Activated CD4-positive, alpha-beta T cell treated with anti-CD3 and anti-CD28 coated beads, Interleukin-2, amount 50 U/mL, for 1 hour (primary cell): ENCODE measurements around the gene RANBP17.

Experiments
- DNase-seq: peaks from one replicate; pipeline ENCODE4 v3.0.0-alpha.2; 2020

Gene RANBP17

DNA sequence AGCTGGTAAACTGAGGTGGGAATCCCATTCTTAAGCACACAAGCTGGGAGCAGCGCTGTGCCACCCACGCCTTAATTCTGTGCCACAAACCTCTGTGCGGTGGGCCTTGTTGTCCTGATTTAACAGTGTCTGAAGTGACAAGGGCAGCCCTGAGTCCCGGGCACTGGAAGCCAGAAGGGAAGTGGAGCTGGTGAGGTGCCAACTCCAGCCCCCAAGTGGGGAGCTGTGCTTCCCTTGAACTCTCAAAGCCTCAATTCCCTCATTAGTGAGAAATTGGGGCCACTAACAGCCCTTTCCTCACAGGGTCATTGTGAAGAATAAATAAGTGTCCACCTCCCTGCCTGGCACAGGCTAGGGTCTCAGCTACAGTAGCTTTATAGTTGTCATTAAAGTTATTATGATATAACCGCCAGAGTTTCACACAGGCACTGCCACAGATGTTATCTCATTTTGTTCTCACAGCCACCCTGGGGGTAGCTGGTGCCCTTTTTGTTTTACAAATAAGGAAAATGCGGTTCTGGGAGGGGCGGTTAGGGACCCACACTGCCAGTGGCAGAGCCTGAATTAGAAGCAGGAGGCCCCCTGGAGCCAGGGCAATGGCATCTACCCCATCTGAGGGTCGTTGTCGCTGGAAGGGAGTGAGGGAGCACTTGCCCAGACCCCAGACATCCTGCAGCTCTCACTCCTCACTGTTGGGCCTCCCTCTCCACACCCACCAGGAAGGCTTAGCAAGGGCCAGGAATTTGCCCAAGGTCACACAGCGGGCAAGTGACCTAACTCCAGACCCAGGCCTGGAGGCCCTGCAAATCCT is 445.2 kb downstream of the RANBP17 start:
- no peak for DNase-seq

DNA sequence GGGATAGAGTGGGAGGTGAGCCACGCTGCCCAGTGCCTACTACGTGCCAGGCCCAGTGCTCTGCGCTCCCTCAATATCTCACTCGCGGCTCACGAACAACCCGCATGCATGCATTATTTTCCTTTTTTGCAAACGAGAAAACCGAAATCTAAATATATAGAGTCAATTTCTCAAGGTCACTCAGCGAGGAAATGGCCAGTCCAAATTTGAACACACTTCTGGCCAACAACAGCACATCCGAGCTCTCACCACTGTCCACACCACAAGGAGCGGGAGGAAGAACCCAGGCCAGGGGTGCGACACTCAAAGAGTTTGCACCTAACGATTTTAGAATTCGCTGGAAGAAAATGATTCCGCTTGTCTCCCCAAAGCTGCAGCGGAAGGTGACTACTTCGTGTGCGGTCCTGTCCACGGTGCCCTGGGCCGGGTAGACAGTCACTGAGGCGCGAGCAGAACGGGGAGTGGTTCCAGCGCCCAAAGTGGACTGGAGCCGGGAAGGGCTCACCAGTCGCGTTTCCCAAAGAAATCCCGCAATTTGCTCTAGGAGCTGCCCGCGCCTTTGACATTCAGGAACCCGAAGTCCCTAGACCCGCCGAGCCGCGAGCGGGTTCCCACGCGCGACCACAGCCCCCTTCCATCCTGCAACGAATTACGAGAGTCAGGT is 446.1 kb downstream of the RANBP17 start:
- no peak for DNase-seq

DNA sequence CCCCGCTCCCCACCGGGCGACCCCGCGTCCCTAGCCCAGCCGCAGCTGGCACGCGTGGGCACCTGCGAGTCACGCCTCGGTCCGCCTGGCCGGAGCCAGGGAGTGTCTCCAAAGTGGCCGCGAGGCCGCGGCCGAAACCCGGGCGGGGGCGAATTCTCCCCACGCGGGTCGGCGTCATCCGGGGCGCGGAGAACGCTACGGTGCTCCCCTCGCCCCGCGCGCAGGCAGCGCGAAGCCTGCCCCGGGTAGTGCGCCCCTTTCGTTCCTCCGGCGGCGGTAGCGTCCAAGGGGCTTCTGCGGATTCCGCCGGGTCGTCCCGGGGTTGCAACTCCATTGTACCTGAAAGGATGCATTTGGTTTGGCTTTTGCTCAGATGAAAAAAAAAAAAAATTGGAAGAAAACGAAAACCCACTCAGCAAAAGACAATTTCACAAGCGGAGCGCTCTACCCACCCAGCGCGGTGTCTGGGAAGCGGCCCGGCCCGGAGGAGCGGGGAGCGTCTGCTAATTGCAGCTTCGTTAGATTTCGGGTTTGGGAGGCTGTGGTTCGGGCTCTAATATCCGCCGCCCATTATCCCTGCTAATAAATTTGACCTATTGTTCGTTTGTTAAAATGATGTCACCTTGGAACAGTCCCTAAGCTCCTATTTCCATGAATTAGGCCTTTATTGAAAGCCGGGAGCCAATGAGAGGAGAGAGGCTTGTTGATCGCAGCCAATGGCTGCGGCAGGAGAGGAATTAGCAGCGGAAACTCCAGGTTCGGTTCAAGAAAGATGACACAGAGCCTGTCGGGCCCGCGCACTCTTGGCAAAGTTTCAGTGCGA is 446.8 kb downstream of the RANBP17 start, which contains the start of gene TLX3:
Gene TLX3, plus strand, starts transcription at position 796 of the 823 bp plus-strand sequence. CDS start 118 bp downstream, outside the sequence.
- no peak for DNase-seq

DNA sequence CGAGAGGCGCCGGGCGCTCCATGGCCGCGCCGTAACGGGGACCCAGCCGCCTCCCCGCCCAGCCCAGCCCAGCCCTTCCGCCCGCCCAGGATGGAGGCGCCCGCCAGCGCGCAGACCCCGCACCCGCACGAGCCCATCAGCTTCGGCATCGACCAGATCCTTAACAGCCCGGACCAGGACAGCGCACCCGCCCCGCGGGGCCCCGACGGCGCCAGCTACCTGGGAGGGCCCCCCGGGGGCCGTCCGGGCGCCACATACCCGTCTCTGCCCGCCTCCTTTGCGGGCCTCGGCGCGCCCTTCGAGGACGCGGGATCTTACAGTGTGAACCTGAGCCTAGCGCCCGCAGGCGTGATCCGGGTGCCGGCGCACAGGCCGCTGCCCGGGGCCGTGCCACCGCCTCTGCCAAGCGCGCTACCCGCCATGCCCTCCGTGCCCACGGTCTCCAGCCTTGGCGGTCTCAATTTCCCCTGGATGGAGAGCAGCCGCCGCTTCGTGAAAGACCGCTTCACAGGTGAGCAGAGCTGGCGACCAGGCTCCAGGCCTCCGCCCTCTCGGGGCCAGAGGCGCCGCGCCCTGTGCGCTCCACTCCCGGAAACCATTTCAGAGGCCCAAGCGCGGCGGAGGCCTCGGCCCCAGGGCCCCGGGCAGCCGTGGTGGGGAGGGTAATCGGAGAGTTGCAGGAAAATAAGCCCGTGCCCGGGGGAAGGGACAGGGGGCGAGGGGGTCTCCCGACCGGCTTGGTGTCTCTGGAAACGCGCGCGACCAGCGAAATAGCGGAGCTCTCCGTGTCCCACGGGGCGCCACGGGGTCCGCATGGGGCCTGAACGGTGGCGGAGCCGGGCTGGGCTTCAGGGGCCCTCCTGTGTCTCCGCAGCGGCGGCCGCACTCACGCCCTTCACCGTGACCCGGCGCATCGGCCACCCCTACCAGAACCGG is 447.7 kb downstream of the RANBP17 start:
- no peak for DNase-seq

DNA sequence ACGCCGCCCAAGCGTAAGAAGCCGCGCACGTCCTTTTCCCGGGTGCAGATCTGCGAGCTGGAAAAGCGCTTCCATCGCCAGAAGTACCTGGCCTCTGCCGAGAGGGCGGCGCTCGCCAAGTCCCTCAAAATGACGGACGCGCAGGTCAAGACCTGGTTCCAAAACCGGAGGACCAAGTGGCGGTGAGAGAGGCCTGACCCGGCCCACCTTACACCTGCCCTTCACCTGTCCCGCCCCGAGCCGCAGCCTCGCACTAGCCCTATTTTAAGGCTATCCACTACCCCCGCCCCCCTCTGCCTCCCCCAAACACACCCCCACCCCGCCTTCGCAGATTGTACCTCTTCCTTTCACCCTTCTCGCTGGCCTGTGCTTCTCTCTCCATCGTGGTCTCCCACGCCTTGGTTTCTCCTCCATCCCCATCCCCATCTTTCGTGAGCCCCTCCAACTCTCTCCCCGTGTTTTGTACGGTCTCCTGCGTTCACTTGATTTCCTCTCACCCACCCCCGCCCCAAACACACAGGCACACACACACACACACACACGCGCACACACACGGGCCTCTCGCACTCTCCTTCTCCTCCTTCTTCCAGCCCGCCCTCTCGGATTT is 448.5 kb downstream of the RANBP17 start:
- DNase-seq: no peak

DNA sequence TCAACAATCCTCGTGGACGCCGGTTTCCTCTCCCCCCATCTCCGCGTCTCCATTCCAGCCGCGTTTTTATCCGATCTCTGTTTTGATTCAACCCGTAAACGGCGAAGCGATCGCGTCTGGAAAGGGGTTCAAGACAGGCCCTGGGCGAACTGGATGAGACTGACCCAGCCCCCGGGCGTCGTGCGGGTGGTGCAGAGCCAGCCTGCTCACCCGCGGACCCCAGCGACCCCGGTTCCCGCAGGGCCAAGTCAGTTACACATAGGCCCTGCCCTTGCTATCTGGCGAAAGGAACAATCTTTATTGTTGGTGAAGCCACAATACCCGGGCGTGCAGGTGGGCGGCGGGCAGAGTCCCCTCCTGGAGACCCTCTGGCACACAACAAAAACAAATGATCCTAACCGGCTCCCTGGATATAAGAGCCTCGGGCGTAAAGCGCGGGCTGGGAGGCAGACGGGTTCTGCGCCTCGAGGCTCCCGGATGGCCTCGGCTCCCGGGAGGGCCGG is 449.1 kb downstream of the RANBP17 start:
- no peak for DNase-seq

DNA sequence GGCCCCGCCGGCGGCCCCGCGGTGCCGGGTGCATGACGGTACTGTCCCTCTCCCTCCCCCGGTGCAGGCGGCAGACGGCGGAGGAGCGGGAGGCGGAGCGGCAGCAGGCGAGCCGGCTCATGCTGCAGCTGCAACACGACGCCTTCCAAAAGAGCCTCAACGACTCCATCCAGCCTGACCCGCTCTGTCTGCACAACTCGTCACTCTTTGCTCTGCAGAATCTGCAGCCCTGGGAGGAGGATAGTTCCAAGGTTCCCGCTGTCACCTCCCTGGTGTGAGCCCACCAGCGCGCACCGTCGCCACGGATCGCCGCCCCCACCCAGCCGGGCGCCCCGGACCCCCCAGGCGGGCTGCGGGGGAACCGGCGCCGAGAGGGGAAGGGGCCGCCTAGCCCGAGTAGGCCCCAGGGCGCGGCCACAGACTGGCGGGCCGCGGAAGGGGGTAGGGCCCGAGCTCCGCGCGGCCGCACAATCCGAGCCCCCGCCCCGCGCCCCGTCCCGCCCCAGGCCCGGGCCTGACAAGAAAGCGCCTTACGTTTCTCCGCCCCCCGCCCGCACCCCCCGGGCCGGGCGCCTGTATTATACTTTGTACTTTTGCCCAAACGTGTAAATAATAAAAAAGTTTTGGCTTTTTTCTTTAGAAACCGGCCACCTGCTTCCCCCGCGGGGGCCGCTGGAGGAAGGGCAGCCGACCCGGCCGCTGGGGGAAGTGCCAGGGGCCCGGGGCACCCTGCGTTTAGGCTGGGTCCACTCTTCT is 449.7 kb downstream of the RANBP17 start:
- DNase-seq: no peak

DNA sequence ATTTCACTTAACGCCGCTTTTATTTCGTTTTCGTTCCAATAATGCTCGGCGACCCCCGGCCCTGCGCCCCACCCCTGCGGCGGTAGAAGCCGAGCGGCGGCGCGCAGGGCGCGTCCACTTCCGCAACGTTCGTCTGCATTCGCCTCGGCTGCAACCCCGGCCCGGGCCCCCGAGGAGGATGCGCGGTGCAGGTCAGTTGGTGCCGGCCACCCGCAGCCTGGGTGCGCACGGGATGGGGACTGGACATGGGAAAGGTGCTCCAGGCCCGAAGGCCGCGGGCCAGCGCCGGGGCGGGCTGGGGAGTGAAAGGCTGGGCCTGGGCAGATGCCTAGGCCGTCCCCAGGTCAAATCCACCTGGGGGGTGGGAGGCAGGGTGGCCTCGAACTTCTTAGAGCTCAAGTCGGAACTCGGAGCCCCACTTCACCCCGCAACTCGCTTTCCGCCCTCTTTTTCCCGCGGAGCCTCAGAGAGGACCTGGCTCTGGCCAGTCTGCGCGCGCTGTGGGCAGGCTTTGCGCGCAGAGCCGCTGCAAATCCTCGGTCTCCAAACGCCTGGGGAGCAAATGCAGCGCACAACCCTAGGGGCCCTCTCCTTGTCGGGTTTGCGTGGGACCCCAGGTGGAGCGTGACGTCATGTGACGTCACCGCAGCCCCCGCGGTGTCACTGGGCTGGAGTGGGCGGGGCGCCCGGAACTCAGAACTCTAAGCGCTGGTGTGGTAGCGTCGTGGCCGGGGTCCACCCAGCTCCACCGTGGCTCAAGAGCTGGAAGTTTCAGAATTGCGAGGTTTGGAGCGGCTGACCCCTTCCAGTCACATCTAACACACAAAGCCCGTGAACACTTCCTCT is 450.5 kb downstream of the RANBP17 start:
- no peak for DNase-seq

DNA sequence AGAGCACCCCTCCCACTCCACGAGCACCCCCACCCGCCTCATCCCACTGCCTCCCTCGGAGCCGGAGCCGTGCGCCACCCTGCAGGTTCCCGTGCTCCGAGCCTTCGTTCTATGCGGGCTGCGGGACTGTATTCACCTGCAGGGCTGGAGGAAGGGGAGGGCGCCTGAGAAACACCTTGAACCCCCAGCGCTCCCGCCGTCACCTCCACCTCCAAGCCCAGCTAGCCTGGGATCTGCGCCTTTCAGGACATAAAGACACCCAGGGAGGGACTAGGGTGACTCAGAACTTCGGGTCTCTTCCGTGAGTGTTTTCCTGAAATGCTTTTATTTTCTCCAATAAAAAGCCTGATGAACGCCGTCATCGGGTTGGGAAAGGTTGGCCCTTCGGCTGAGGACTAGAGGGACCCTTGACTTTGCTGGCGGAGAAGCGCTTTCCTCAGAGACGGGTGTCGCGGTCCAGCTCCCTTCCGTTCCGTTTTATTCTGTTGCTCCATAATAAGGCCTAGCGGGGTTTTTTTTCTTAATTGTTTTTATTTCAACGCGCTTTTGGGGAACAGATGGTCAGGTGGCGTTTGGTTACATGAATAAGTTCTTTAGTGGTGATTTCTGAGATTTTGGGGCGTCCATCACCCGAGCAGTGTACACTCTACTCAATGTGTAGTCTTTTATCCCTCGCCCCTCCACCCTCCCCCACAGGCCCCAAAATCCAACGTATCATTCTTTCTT is 451.8 kb downstream of the RANBP17 start:
- no peak for DNase-seq

DNA sequence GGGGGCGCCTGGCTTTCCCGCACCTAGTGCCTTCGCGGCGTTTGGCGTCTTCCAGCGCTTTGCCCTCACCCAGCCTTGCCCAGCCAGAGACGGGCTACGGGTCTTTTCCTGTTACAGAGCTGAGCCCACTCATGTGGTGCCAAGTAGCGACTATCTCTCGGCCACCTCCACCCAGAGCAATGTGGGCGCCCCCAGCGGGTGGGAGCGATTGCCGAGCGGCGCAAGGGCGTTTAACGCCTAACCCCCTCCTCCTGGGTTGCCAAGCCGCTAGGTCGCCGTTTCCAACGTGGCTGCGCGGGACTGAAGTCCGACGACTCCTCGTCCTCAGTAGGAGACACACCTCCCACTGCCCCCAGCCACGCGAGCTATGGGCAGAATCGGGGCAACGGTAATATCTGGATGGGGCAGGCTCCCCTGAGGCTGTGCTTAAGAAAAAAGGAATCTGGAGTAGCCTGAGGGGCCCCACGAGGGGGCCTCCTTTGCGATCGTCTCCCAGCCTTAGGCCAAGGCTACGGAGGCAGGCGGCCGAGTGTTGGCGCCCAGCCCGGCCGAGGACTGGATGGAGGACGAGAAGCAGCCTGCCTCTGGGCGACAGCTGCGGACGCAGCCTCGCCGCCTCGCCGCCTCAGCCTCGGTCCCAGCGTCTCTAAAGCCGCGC is 453.0 kb downstream of the RANBP17 start:
- no peak for DNase-seq

DNA sequence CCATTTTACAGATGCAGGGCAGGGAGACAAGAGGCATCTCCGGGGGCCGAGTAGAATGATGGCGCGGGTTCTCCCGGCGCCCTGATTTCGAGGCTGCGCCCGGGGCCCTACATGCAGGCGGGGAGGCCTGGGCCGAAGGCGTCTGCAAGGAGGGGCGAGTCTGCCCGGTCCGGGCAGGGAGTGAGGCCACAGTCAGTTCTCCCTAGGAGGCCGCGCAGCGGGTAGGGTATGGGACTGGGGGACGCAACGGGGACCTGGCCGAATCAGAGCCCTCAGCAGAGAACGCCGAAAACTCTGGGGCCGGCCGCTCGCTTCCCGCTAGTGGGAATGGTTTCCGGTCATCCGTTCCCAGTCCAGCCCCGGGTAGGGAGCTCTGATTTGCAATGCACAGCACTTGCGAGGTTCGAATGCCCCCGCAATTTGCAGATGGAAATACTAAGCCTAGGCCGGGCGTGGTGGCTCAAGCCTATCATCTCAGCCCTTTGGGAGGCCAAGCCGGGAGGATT is 453.6 kb downstream of the RANBP17 start:
- no peak for DNase-seq

DNA sequence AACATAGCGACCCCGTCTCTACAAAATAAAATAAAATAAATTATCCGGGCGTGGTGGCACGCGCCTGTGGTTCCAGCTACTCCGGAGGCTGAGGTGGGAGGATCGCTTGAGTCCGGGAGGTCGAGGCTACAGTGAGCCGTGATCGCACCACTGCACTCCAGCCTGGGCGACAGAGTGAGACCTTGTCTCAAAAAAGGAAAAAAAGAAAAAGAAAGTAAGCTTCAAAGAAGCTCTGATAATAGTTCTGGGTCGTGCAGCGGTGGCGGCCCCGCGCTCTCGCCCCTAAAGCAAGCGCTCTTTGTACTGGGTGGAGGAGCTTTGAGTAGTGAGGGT is 454.1 kb downstream of the RANBP17 start:
- DNase-seq: no peak

DNA sequence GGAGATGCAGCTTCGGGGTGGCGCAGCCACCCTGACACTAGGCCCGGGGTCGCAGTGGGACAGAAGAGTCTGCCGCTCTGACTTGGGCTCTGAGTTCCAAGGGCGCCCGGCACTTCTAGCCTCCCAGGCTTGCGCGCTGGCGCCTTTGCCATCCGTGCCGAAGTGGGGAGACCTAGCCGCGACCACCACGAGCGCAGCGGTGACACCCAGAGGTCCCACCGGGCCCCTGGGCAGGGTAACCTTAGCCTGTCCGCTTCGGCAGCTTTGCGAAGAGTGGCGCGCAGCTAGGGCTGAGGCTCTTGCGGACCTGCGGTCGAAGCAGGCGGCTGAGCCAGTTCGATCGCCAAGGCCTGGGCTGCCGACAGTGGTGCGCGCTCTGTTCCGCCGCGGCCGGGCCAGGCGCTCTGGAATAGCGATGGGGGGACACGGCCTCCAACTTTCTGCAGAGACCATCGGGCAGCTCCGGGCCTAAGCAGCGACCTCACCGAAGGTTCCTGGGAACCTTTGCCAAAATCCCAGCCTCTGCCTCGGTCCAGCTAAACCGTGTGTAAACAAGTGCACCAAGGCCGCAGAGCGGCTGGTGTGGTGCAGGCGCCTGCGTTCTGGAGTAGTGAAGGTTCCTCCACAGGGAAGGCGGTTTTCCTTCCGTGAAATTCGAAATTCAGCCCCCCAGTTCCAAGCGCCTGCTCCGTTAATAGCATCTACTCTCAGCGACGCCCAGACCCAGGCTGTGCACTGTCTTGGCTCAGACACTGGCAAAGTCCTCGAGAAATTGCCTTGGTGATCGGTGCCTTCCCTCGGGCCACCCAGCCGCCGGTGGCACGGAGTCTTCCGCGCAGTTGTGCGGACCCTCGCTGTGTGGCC is 454.7 kb downstream of the RANBP17 start:
- no peak for DNase-seq

DNA sequence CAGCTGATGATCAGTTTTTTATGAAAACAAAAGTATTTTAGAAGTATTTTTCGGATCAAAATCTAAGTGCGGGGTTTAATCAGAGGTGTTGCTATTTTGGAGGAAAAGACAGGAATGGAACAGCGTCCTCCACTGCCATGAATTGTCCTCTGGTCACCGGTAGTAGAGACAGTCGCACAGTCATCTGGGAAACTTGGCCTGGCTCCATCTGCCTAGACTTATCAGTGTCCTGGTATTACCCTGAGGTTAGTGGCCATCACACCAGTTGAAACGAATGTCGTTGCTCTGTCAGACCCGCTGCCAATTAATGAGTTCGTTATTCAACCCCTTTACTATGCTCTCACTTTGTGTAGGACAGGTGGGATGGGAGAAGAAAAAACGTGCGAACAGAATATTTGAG is 455.4 kb downstream of the RANBP17 start:
- DNase-seq: no peak

DNA sequence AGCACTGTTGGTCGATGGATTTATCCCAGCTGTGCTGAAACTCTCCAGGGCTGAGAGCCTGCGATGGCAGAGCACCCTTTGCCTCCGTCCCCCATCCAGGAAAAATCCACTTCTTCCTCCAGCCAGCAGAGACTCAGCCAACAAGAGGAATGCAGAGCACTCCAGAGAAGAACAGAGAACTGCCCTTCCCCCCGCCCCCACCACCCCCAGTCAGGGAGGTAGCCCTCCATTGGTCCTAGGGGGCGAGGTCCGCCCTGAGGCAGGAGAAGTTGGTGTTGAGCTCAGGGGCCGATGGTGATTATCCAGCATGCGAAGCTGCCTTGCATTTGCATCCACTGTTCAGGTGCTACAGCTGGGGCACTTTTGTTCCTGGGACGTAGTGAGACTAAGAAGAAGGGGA is 456.2 kb downstream of the RANBP17 start:
- DNase-seq: no peak

DNA sequence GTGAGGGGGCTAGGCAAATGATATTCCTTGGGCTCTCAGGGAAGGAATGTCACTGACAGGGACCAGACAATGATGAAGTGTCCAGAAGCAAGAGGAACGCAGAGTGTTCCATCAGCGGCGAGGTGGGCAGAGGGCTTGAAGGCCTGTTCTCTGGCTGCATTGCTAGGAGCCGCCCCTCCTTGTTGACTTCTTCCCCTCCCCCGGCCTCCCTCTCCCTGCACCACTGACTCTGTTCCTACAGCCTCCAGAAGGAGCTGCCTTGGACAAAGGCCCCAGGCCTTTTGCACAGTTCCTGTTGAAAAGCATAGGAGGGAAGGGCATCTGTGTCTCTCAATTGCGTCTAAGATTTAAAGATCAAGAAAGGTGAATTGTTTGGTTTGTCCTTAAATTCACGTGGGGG is 459.6 kb downstream of the RANBP17 start:
- no peak for DNase-seq

DNA sequence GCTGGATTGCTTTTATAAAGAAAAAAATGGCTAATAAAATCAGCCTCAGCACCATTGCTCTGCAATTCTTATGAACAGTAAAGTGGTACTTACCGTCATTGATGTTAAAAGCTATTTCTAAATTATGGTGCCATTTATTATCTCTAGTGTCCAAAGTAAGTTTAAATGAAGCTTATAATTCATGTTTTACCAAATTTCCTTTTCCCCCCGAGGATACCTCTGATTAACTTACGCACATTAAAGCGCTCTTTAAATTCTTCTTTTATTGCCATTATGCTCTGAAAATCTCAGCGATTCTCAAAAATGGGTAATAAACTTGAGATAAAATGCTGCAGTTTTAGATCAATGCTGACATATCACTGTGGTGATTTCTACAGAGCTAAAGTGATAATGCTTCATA is 460.7 kb downstream of the RANBP17 start:
- DNase-seq: no peak

DNA sequence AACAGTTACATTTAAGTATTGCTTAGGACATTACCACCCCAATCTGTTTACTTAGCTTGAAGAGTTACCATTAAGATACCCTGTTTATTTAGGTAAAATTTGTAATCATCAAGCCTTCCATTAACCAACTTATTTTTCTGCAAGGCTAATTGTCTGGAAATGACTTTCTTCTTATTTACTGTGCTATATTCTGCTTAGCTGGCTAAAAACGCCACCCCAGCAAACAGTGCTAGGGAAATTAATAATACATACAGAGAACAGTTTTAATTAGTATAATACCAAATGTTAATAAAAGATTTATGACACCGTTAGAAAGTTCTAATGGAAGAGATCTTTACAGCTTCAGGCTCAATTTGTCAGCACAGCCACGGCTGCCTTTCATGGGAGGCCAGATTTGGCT is 461.2 kb downstream of the RANBP17 start:
- DNase-seq: no peak
